Islet precursor cell (in vitro differentiated cells): ENCODE measurements around the gene PARK7.

Experiments
- DNase-seq: peaks from one replicate; pipeline ENCODE4 v3.0.0-alpha.2; 2018

PARK7 gene

GRCh38 chr1:8011016-8011415, 49.5 kb downstream of the PARK7 start:
- DNase-seq = no peak

GRCh38 chr1:8011923-8012858, 50.7 kb downstream of the PARK7 start:
- no peak for DNase-seq

- no peak for DNase-seq
Observed at GRCh38 chr1:8012955-8013354, 51.4 kb downstream of the PARK7 start.

GRCh38 chr1:8013399-8013798, 51.9 kb downstream of the PARK7 start:
- DNase-seq = no peak

- DNase-seq = no peak
Observed at GRCh38 chr1:8013800-8014199, 52.3 kb downstream of the PARK7 start.

GRCh38 chr1:8014381-8014988, 53.0 kb downstream of the PARK7 start:
- DNase-seq = no peak

GRCh38 chr1:8015036-8015808, 53.7 kb downstream of the PARK7 start:
- DNase-seq = peak; percentile 65

GRCh38 chr1:8015809-8016165, 54.3 kb downstream of the PARK7 start:
- DNase-seq = no peak

- no peak for DNase-seq
Observed at GRCh38 chr1:8016210-8016894, 54.8 kb downstream of the PARK7 start.

- no peak for DNase-seq
Observed at GRCh38 chr1:8016895-8017241, 55.4 kb downstream of the PARK7 start.

GRCh38 chr1:8017495-8018197, 56.1 kb downstream of the PARK7 start:
- peak; percentile 88 for DNase-seq

- DNase-seq = peak; percentile 66
Observed at GRCh38 chr1:8018492-8019228, 57.1 kb downstream of the PARK7 start.

- DNase-seq = no peak
Observed at GRCh38 chr1:8019229-8019620, 57.7 kb downstream of the PARK7 start.

GRCh38 chr1:8020032-8020431, 58.5 kb downstream of the PARK7 start:
- DNase-seq = peak; percentile 69

- DNase-seq = no peak
Observed at GRCh38 chr1:8021676-8022266, 60.3 kb downstream of the PARK7 start.

GRCh38 chr1:8022395-8023286, 61.1 kb downstream of the PARK7 start:
- DNase-seq = no peak

GRCh38 chr1:8023287-8023994, 61.9 kb downstream of the PARK7 start:
- DNase-seq = no peak

GRCh38 chr1:8023995-8024313, 62.4 kb downstream of the PARK7 start:
- no peak for DNase-seq

- DNase-seq = no peak
Observed at GRCh38 chr1:8024329-8024728, 62.8 kb downstream of the PARK7 start.
